ENCODE measurements around the gene C22orf31.

The C22orf31 gene

DNA sequence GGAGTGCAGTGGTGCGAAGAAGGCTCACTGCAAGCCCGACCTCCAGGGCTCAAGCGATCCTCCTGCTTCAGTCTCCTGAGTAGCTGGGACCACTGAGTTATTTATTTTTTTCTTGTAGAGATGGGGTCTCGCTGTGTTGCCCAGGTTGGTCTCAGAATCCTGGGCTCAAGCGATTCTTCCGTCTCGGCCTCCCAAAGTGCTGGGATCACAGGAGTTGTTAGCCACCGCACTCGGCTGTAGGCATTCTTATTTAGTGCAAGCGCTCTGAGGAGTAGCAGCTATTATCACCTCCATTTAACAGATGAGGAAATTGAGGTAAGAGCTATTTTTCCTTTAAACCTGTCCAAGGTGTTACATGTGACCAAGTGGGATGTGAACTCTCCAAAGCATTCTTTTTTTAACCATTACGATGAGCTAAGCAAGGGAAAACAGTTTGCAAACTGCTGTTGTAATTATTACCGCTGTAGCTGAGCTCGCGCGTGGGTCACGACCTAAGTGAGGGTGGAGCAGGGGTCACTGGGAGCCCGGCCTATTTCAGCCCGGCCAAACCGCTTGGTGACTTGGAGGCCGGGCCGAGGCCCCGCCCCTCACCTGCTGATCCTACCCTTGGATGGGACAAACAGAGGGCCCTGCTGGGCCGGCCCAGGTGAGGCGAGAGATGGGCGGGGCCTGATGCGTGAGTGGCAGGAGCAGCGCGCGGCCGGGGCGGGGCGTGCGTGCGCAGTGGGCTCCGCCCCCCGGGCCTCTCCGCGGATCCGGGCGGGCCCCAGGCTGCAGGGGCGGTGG, 10.8 kb upstream of the C22orf31 start:
- Histone ChIP-seq H4K20me1 (ENCODE audit: control insufficient read depth, insufficient read depth, low read depth, low read length) (no peaks in the 10 kb centered on the region), H3K4me2 (ENCODE audit: low read length) (no peak overlapping the region), H3K9me2 (replicated peaks; ENCODE audit: control insufficient read depth, low read length) (no peaks in the 10 kb centered on the region), H3K4me3 (ENCODE audit: low read length) (no peak overlapping the region), H3K27ac (ENCODE audit: low read depth, low read length) (no peak overlapping the region), H3F3A (ENCODE audit: control insufficient read depth, insufficient read depth) (no peaks in the 10 kb centered on the region), H3K79me2 (ENCODE audit: control insufficient read depth, low read length) (no peaks in the 10 kb centered on the region), H3K36me3 (ENCODE audit: control insufficient read depth, low read length) (no peaks in the 10 kb centered on the region), H3K4me1 (ENCODE audit: control insufficient read depth, low read length) (no peaks in the 10 kb centered on the region), H3K27me3 (ENCODE audit: control insufficient read depth, low read length) (peaks cover 34% of the 10 kb centered on the region), H3K9me3 (ENCODE audit: control insufficient read depth, insufficient read depth, low read length) (no peaks in the 10 kb centered on the region)
- no peak for TF ChIP-seq EZH2phosphoT487 (IDR thresholded peaks at IDR 0.05; ENCODE audit: borderline replicate concordance, low read length)
- TF ChIP-seq, protein P1, sequence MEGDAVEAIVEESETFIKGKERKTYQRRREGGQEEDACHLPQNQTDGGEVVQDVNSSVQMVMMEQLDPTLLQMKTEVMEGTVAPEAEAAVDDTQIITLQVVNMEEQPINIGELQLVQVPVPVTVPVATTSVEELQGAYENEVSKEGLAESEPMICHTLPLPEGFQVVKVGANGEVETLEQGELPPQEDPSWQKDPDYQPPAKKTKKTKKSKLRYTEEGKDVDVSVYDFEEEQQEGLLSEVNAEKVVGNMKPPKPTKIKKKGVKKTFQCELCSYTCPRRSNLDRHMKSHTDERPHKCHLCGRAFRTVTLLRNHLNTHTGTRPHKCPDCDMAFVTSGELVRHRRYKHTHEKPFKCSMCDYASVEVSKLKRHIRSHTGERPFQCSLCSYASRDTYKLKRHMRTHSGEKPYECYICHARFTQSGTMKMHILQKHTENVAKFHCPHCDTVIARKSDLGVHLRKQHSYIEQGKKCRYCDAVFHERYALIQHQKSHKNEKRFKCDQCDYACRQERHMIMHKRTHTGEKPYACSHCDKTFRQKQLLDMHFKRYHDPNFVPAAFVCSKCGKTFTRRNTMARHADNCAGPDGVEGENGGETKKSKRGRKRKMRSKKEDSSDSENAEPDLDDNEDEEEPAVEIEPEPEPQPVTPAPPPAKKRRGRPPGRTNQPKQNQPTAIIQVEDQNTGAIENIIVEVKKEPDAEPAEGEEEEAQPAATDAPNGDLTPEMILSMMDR (IDR thresholded peaks at IDR 0.05; ENCODE audit: low read depth, low read length, poor library complexity, severe bottlenecking) = no peak

- Histone ChIP-seq H3K9me3 (ENCODE audit: control insufficient read depth, insufficient read depth, low read length) (no peaks in the 10 kb centered on the region), H3K79me2 (ENCODE audit: control insufficient read depth, low read length) (no peaks in the 10 kb centered on the region), H3K4me1 (ENCODE audit: control insufficient read depth, low read length) (no peaks in the 10 kb centered on the region), H3K9me2 (replicated peaks; ENCODE audit: control insufficient read depth, low read length) (no peaks in the 10 kb centered on the region), H3K4me2 (ENCODE audit: low read length) (no peak overlapping the region), H4K20me1 (ENCODE audit: control insufficient read depth, insufficient read depth, low read depth, low read length) (no peaks in the 10 kb centered on the region), H3K27ac (ENCODE audit: low read depth, low read length) (no peak overlapping the region), H3F3A (ENCODE audit: control insufficient read depth, insufficient read depth) (no peaks in the 10 kb centered on the region), H3K4me3 (ENCODE audit: low read length) (no peak overlapping the region), H3K27me3 (ENCODE audit: control insufficient read depth, low read length) (peaks cover 34% of the 10 kb centered on the region), H3K36me3 (ENCODE audit: control insufficient read depth, low read length) (no peaks in the 10 kb centered on the region)
- no peak; the same call in 1 of the 2 replicates for TF ChIP-seq EZH2phosphoT487 (IDR thresholded peaks at IDR 0.05; ENCODE audit: borderline replicate concordance, low read length)
- TF ChIP-seq, protein P1 (IDR thresholded peaks at IDR 0.05; ENCODE audit: low read depth, low read length, poor library complexity, severe bottlenecking) = no peak
Observed at GRCh38 chr22:29071261-29072045, 9.8 kb upstream of the C22orf31 start.

DNA sequence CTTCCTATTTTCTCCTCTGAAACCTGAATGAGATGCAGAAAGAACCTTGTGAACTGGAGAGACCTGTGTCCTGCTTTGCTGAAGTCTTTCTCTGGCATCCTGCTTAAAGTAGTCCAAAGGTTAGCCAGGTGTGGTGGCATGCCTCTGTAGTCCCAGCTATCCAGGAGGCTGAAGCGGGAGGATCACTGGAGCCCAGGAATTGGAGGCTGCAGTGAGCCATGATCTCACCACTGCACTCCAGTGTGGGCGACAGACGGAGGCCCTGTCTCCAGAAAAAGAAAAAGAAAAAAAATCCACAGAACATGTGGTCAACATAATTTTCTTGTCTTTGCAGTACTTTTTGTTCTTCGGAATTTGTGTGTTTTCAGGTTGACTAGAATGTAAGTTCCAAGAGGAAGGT, 8.9 kb upstream of the C22orf31 start:
- Histone ChIP-seq H4K20me1 (ENCODE audit: control insufficient read depth, insufficient read depth, low read depth, low read length) (no peaks in the 10 kb centered on the region), H3K4me3 (ENCODE audit: low read length) (no peak overlapping the region), H3K9me2 (replicated peaks; ENCODE audit: control insufficient read depth, low read length) (no peaks in the 10 kb centered on the region), H3K27me3 (ENCODE audit: control insufficient read depth, low read length) (peaks cover 32% of the 10 kb centered on the region), H3F3A (ENCODE audit: control insufficient read depth, insufficient read depth) (no peaks in the 10 kb centered on the region), H3K4me1 (ENCODE audit: control insufficient read depth, low read length) (no peaks in the 10 kb centered on the region), H3K9me3 (ENCODE audit: control insufficient read depth, insufficient read depth, low read length) (no peaks in the 10 kb centered on the region), H3K36me3 (ENCODE audit: control insufficient read depth, low read length) (no peaks in the 10 kb centered on the region), H3K27ac (ENCODE audit: low read depth, low read length) (no peak overlapping the region), H3K4me2 (ENCODE audit: low read length) (no peak overlapping the region), H3K79me2 (ENCODE audit: control insufficient read depth, low read length) (no peaks in the 10 kb centered on the region)
- TF ChIP-seq EZH2phosphoT487 (IDR thresholded peaks at IDR 0.05; ENCODE audit: borderline replicate concordance, low read length) = no peak
- TF ChIP-seq, protein P1 (IDR thresholded peaks at IDR 0.05; ENCODE audit: low read depth, low read length, poor library complexity, severe bottlenecking) = no peak

All from DOHH2 (cell line).